Caco-2 (cell line): Measurements from ENCODE around the gene SLC7A4. TPM values are rescaled to one million over a fixed set of nuclear protein-coding genes. Genes with fewer than 3 reads are reported as not detected.

Experiments
- BruUV-seq: library from RNA; stranded (reverse); fragments of 400-500 nt; replicated peaks from 2 replicates; lab custom pipeline; 2021; lab: Mats Ljungman, UMichigan
- CTCF ChIA-PET: fragments of 300-600 bp; sonication (Branson Sonifier 250); formaldehyde crosslinking; loops from one replicate; lab custom pipeline; 2022; ENCODE audit warnings: antibody characterized with exemption; lab: Charles Lee
- POLR2A ChIA-PET: fragments of 300-600 bp; sonication (Branson Sonifier 250); formaldehyde crosslinking; loops from one replicate; lab custom pipeline; 2022; ENCODE audit warnings: antibody characterized with exemption; lab: Charles Lee
- DNase-seq, 2 experiments: peaks; one replicate each; pipeline versions ENCODE4 v3.0.0 to v3.0.0-alpha.2; 2020 to 2022
- H3K27me3 ChIP-seq: replicated peaks from 2 replicates; pipeline ENCODE4 v1.6.0; 2011; ENCODE audit warnings: low read length; ENCODE audit not compliant: control insufficient read depth, insufficient read depth
- H3K36me3 ChIP-seq: 2 replicates; pipeline ENCODE4 v1.5.1; 2011; ENCODE audit warnings: low read length; ENCODE audit not compliant: control insufficient read depth, insufficient read depth
- H3K4me1 ChIP-seq: fragments of 250-450 bp; sonication (Bioruptor Pico); 2 replicates; pipeline ENCODE4 v1.5.1; 2020; ENCODE audit warnings: mild to moderate bottlenecking
- H3K4me3 ChIP-seq: 2 replicates; pipeline ENCODE4 v1.5.1; 2011; ENCODE audit warnings: low read depth, mild to moderate bottlenecking, control low read depth, low read length
- H3K9me3 ChIP-seq: fragments of 250-450 bp; sonication (Bioruptor Pico); 2 replicates; pipeline ENCODE4 v1.5.1; 2020; ENCODE audit warnings: mild to moderate bottlenecking, moderate library complexity
- H3K27ac Mint-ChIP-seq: one replicate; pipeline ENCODE4 v1.8.0; 2022; ENCODE audit warnings: mixed read lengths; ENCODE audit not compliant: unreplicated experiment
- H3K27me3 Mint-ChIP-seq: one replicate; pipeline ENCODE4 v1.8.0; 2022; ENCODE audit warnings: mixed read lengths; ENCODE audit not compliant: insufficient read depth, unreplicated experiment
- H3K36me3 Mint-ChIP-seq: one replicate; pipeline ENCODE4 v1.8.0; 2022; ENCODE audit warnings: mild to moderate bottlenecking, mixed read lengths; ENCODE audit not compliant: insufficient read depth, unreplicated experiment
- H3K4me1 Mint-ChIP-seq: one replicate; pipeline ENCODE4 v1.8.0; 2022; ENCODE audit warnings: low read depth, mixed read lengths; ENCODE audit not compliant: unreplicated experiment
- H3K4me3 Mint-ChIP-seq: one replicate; pipeline ENCODE4 v1.8.0; 2022; ENCODE audit warnings: mild to moderate bottlenecking, moderate library complexity, mixed read lengths; ENCODE audit not compliant: unreplicated experiment
- H3K9me3 Mint-ChIP-seq: one replicate; pipeline ENCODE4 v1.8.0; 2022; ENCODE audit warnings: mixed read lengths; ENCODE audit not compliant: unreplicated experiment
- CTCF ChIP-seq, 2 experiments: fragments of 200-600 bp in 1 of 2; IDR thresholded peaks; 1 replicate in 1 of 2; 2 replicates in 1 of 2; pipeline versions ENCODE4 v1.5.1 to v1.8.0; 2011 to 2022; ENCODE audit warnings: antibody characterized with exemption in 1 of 2, control low read depth in 1 of 2, inconsistent platforms in 1 of 2, low read depth in 1 of 2, low read length in 1 of 2, mild to moderate bottlenecking in 1 of 2, moderate library complexity in 1 of 2; ENCODE audit not compliant: insufficient read depth in 1 of 2, severe bottlenecking in 1 of 2, unreplicated experiment in 1 of 2
- intact Hi-C: fragments of 100-400 bp; cut with micrococcal nuclease; formaldehyde crosslinking; loops from one replicate; pipeline ENCODE4 v1.10.0; 2022; ENCODE audit not compliant: unreplicated experiment
- total RNA-seq: library from RNA; stranded (reverse); gene quantifications from 2 replicates; pipeline ENCODE4 v1.2.3, GENCODE V29; 2022

The SLC7A4 gene
- total RNA-seq, 1 experiment from 2014 or later = 1.9 TPM

GRCh38 chr22:21003782-21004181, 28.6 kb downstream of the SLC7A4 start:
- POLR2A ChIA-PET = no interaction called here

GRCh38 chr22:21001601-21002325, 30.6 kb downstream of the SLC7A4 start, which contains the start of gene THAP7:
Gene THAP7, minus strand, starts transcription at chr22:21002118. Its CDS starts 207 bp downstream, at chr22:21001911.
- Histone ChIP-seq H3K4me3 (peak within 1 kb of the TSS; percentile 43), H3K4me1 (peaks cover 9% of the 10 kb centered on the region), H3K36me3 (no peaks in the 10 kb centered on the region; the same call in 1 of the 2 replicates), H3K27me3 (no peaks in the 10 kb centered on the region), H3K9me3 (no peaks in the 10 kb centered on the region)
- H3K27me3 Mint-ChIP-seq = no peaks in the 10 kb centered on the region
- H3K27ac Mint-ChIP-seq = peak within 1 kb of the TSS; percentile 98
- ChIA-PET POLR2A (interaction anchor here (0.6 to 2.0 kb wide), 4 partner anchors 20 to 65 kb away, joined by 3 to 19 read pairs (median 4); partner anchors contain the start of gene LZTR1), CTCF (interaction anchor here (1.0 to 1.3 kb wide), 2 partner anchors 116 to 682 kb away, joined by 3 to 6 read pairs; partner anchors contain the start of gene DGCR6L)
- no peaks in the 10 kb centered on the region for H3K9me3 Mint-ChIP-seq
- intact Hi-C loops = loop anchor here (1.0 to 2.0 kb wide), 4 partner anchors 19 to 116 kb away; partner anchors contain the start of gene LZTR1
- H3K4me3 Mint-ChIP-seq = peak within 1 kb of the TSS; percentile 98
- peaks cover 40% of the 10 kb centered on the region for H3K36me3 Mint-ChIP-seq
- peak; percentile 96 for DNase-seq
- TSS peak; percentile 83 for BruUV-seq
- peaks cover 10% of the 10 kb centered on the region for H3K4me1 Mint-ChIP-seq
- TF ChIP-seq CTCF (IDR thresholded peaks at IDR 0.05; ENCODE audit: insufficient read depth in 1 of 2, low read depth in 1 of 2, low read length in 1 of 2, severe bottlenecking in 1 of 2, unreplicated experiment in 1 of 2) = no peak

More at GRCh38 chr22:21003782-21004181, 28.6 kb downstream of the SLC7A4 start:
- peaks cover 10% of the 10 kb centered on the region for H3K4me1 Mint-ChIP-seq
- H3K9me3 ChIP-seq = no peaks in the 10 kb centered on the region
- H3K36me3 Mint-ChIP-seq = peaks cover 22% of the 10 kb centered on the region
- H3K27ac Mint-ChIP-seq = no peak overlapping the region
- BruUV-seq = no TSS peak
- no peaks in the 10 kb centered on the region for H3K9me3 Mint-ChIP-seq
- no peak for DNase-seq
- intact Hi-C loops = no loop called here
- CTCF ChIA-PET = interaction anchor here (0.6 kb wide), 1 partner anchor 553 kb away, joined by 5 read pairs; no protein-coding TSS in a partner anchor
- H3K4me1 ChIP-seq = peaks cover 9% of the 10 kb centered on the region
- no peak overlapping the region for H3K4me3 ChIP-seq
- H3K4me3 Mint-ChIP-seq = no peak overlapping the region
- no peaks in the 10 kb centered on the region for H3K27me3 ChIP-seq
- H3K27me3 Mint-ChIP-seq = no peaks in the 10 kb centered on the region
- H3K36me3 ChIP-seq = no peaks in the 10 kb centered on the region; the same call in 1 of the 2 replicates
- TF ChIP-seq CTCF (IDR thresholded peaks at IDR 0.05; ENCODE audit: insufficient read depth in 1 of 2, low read depth in 1 of 2, low read length in 1 of 2, severe bottlenecking in 1 of 2, unreplicated experiment in 1 of 2) = no peak

GRCh38 chr22:21000987-21001600, 31.3 kb downstream of the SLC7A4 start:
- peaks cover 10% of the 10 kb centered on the region for H3K4me1 Mint-ChIP-seq
- Histone ChIP-seq H3K27me3 (no peaks in the 10 kb centered on the region), H3K4me1 (peaks cover 9% of the 10 kb centered on the region), H3K9me3 (no peaks in the 10 kb centered on the region), H3K36me3 (no peaks in the 10 kb centered on the region; the same call in 1 of the 2 replicates), H3K4me3 (peak overlapping the region; percentile 43)
- intact Hi-C loops = loop anchor here (2.0 kb wide), 1 partner anchor 44 kb away; no protein-coding TSS in a partner anchor
- H3K27ac Mint-ChIP-seq = peak overlapping the region; percentile 98
- peak in 1 of 2 experiments; percentile 28 for DNase-seq
- H3K9me3 Mint-ChIP-seq = no peaks in the 10 kb centered on the region
- no TSS peak for BruUV-seq
- ChIA-PET POLR2A (no interaction called here), CTCF (interaction anchor here (1.6 kb wide), 1 partner anchor 19 kb away, joined by 3 read pairs; the partner anchor contains the start of gene LZTR1)
- TF ChIP-seq CTCF (IDR thresholded peaks at IDR 0.05; ENCODE audit: insufficient read depth in 1 of 2, low read depth in 1 of 2, low read length in 1 of 2, severe bottlenecking in 1 of 2, unreplicated experiment in 1 of 2) = no peak
- peaks cover 46% of the 10 kb centered on the region for H3K36me3 Mint-ChIP-seq
- H3K4me3 Mint-ChIP-seq = peak overlapping the region; percentile 98
- H3K27me3 Mint-ChIP-seq = no peaks in the 10 kb centered on the region
